HuH-7 (cell line): ENCODE data around the gene BPIFB6.

Source experiments
- DNase-seq: peaks from one replicate; pipeline ENCODE4 v3.0.0; 2011; ENCODE audit warnings: low spot score

BPIFB6 gene

GRCh38 chr20:33092361-33092760, 60.9 kb downstream of the BPIFB6 start:
- no peak for DNase-seq

GRCh38 chr20:33093074-33093473, 61.6 kb downstream of the BPIFB6 start:
- no peak for DNase-seq

- no peak for DNase-seq
Measured at GRCh38 chr20:33093582-33093981, 62.1 kb downstream of the BPIFB6 start.
